HEK293 (cell line): Measurements from ENCODE around the gene ADA.
"Not testable (repeated sequence)": the region's sequence is repeated elsewhere in the genome, so short reads cannot be mapped to it uniquely, and the experiment has no call there.

Experiments
- ZBTB17 ChIP-seq: fragments of 450-650 bp; formaldehyde crosslinking; IDR thresholded peaks from 2 replicates; pipeline ENCODE4 v1.5.1; 2016; ENCODE audit warnings: missing biosample characterization, missing genetic modification characterization
- TF ChIP-seq, protein P1 (sequence below): fragments of 450-650 bp; formaldehyde crosslinking; IDR thresholded peaks from 2 replicates; pipeline ENCODE4 v1.5.1; 2016; ENCODE audit warnings: missing biosample characterization, missing genetic modification characterization, low read depth
- TF ChIP-seq, protein P2 (sequence below): fragments of 450-650 bp; formaldehyde crosslinking; IDR thresholded peaks from 2 replicates; pipeline ENCODE4 v1.5.1; 2016; ENCODE audit warnings: missing biosample characterization, missing genetic modification characterization

DNA sequence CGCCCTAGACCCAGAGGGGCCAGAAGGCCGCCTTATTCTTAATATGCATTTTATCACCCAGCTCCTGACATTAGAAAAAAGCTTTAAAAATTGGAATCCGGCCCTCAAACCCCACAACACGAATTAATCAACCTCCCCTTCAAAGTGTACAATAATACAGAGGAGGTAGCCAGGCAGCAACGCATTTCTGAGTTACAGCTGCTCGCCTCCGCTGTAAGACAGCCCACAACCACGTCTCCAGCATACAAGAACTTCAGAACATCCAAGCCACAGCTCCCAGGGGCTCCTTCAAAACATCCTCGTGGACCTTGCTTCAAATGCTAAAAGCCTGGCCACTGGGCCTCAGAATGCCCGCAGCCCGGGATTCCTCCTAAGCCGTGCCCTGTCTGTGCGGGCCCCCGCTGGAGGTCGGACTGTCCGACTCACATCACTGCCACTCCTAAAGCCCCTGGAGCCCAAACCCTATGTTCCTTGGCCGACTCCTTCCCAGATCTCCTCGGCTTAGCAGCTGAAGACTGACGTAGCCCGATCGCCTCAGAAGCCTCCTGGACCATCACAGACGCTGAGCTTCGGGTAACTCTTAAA, 20.9 kb upstream of the ADA start:
- not testable (repeated sequence) for TF ChIP-seq ZBTB17
- TF ChIP-seq, protein P1, sequence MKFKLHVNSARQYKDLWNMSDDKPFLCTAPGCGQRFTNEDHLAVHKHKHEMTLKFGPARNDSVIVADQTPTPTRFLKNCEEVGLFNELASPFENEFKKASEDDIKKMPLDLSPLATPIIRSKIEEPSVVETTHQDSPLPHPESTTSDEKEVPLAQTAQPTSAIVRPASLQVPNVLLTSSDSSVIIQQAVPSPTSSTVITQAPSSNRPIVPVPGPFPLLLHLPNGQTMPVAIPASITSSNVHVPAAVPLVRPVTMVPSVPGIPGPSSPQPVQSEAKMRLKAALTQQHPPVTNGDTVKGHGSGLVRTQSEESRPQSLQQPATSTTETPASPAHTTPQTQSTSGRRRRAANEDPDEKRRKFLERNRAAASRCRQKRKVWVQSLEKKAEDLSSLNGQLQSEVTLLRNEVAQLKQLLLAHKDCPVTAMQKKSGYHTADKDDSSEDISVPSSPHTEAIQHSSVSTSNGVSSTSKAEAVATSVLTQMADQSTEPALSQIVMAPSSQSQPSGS (tag by site-specific recombination) = not testable (repeated sequence)
- TF ChIP-seq, protein P2, sequence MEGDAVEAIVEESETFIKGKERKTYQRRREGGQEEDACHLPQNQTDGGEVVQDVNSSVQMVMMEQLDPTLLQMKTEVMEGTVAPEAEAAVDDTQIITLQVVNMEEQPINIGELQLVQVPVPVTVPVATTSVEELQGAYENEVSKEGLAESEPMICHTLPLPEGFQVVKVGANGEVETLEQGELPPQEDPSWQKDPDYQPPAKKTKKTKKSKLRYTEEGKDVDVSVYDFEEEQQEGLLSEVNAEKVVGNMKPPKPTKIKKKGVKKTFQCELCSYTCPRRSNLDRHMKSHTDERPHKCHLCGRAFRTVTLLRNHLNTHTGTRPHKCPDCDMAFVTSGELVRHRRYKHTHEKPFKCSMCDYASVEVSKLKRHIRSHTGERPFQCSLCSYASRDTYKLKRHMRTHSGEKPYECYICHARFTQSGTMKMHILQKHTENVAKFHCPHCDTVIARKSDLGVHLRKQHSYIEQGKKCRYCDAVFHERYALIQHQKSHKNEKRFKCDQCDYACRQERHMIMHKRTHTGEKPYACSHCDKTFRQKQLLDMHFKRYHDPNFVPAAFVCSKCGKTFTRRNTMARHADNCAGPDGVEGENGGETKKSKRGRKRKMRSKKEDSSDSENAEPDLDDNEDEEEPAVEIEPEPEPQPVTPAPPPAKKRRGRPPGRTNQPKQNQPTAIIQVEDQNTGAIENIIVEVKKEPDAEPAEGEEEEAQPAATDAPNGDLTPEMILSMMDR (tag by site-specific recombination) = not testable (repeated sequence)
